Activated T-helper 17 cell treated with anti-CD3 and anti-CD28 coated beads, Interleukin-2, amount 50 U/mL, for 72 hours (primary cell): ENCODE measurements around the gene CENPF. TPM values are rescaled to one million over a fixed set of nuclear protein-coding genes. Genes with fewer than 3 reads are reported as not detected.

ENCODE experiments used
- ATAC-seq: fragments of 150-1000 bp; cut with Tn5 transposase; replicated peaks from 2 replicates; pipeline ENCODE4 v1.10.0; 2021; ENCODE audit warnings: mild to moderate bottlenecking, moderate library complexity
- H3K27ac Mint-ChIP-seq: one replicate; pipeline ENCODE4 v1.8.0; 2022; ENCODE audit warnings: mixed read lengths
- H3K27me3 Mint-ChIP-seq: one replicate; pipeline ENCODE4 v1.8.0; 2022; ENCODE audit warnings: mixed read lengths
- H3K36me3 Mint-ChIP-seq: one replicate; pipeline ENCODE4 v1.8.0; 2022; ENCODE audit warnings: low read depth, mild to moderate bottlenecking, mixed read lengths
- H3K4me1 Mint-ChIP-seq: one replicate; pipeline ENCODE4 v1.8.0; 2022; ENCODE audit warnings: mixed read lengths
- H3K4me3 Mint-ChIP-seq: one replicate; pipeline ENCODE4 v1.8.0; 2022; ENCODE audit warnings: mild to moderate bottlenecking, mixed read lengths
- H3K9me3 Mint-ChIP-seq: one replicate; pipeline ENCODE4 v1.8.0; 2022; ENCODE audit warnings: mixed read lengths
- total RNA-seq, 2 donors: library from RNA; stranded (reverse); gene quantifications; one replicate each; pipeline ENCODE4 v1.2.3, GENCODE V29; 2022

CENPF gene
- 10 to 100 TPM; 69.7 to 79.4 TPM for total RNA-seq

DNA sequence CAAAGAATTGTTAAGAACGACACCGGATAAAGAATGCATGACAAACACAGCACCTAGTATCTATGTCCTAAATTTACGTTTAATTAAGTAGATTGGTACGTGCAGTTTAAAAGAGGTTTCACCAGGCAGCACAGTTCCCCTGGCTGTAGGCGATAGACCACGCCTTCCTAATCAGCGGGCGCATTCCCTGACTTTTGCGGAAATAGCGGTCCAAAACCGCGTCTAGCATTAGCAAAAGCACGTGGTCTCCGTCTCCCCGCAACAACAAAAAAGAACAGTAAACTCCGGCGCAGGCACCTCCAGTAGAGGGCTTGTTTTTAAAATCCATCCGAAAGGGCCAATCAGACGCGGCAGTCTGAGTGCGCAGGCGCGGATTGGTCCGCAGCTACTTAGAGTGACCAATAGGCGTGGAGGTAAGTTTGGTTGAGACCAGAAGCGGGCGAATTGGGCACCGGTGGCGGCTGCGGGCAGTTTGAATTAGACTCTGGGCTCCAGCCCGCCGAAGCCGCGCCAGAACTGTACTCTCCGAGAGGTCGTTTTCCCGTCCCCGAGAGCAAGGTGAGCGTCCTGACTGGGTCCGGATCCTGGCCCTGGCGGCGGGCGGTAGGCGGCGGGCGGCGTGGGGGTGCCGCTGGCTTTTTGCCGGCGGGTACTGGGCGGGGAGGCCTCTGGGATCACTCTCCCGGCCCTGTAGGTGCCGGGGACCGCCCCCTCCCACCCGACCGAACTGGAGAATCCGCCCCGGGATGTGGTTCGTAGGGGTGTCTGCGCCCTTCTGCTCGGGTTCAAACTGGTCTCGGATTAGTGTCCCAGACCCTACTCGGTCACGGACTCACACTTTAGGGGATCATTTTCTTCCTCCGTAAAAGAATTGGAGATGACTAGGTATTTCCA, at the start of gene CENPF:
Gene CENPF, plus strand, starts transcription at position 432 of the 894 bp plus-strand sequence. CDS start 10,560 bp downstream, outside the sequence.
- Mint-ChIP-seq H3K36me3 (peaks cover 5% of the 10 kb centered on the region), H3K4me1 (peaks cover 7% of the 10 kb centered on the region), H3K27ac (peak within 1 kb of the TSS; percentile 62), H3K4me3 (peak within 1 kb of the TSS; percentile 74), H3K27me3 (no peaks in the 10 kb centered on the region), H3K9me3 (no peaks in the 10 kb centered on the region)
- peak; percentile 97 for ATAC-seq

DNA sequence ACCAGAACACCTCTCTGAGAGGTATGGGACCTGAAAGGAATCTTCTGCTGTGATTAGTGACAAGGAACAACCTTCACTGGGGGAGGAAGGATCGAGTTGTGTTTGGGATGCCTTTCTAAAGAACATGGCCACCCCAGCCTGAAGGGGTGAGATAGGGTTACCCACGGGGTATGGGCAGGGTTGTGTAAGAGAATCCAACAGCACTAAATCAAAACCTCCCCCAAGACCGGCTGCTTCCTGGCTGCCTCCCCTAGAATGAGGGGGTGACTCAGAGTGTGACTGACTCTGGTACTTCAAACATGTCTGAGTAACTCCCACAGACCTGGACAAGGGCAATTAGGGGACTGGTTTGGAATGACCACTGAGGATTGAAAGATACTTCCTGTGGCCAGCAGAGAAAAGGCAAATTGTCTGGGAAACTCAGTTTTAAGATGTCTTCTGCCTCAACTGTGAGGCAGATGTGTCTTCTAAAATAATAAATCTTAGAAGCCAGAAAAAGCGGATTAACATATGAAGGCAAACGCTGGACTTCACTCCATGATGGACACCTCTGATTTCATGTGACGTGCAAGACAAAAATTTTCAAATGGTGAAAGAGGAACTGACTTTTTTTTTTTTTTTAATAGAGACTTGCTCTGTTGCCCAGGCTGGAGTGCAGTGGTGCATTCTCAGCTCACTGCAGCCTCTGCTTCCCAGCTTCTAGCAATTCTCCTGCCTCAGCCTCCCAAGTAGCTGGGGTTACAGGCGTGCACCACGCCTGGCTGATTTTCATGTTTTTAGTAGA, 44.9 kb upstream of the CENPF start:
- ATAC-seq, result no peak
- H3K36me3 Mint-ChIP-seq, result no peaks in the 10 kb centered on the region
- no peaks in the 10 kb centered on the region for H3K4me1 Mint-ChIP-seq
- H3K27ac Mint-ChIP-seq, result no peak overlapping the region
- H3K4me3 Mint-ChIP-seq, result no peak overlapping the region
- peaks cover 43% of the 10 kb centered on the region for H3K27me3 Mint-ChIP-seq
- H3K9me3 Mint-ChIP-seq, result no peaks in the 10 kb centered on the region

DNA sequence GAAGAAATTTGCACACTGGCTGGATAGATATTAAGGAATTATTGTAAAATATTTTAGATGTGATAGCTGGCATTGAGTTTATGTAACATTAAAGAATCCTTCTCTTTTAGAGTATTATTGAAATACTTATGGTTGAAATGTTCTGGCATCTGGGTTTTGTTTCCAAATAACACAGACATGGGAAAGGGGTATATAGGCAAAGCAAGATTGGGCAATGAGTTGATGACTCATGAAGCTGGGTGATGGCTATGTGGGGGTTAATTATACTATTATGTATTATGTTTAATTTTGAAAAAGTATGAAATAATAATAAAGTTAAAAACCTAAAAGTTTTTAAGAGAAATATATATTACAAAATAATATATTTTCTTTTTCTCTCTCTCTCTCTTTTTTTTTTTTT, 39.1 kb upstream of the CENPF start:
- no peaks in the 10 kb centered on the region for H3K4me1 Mint-ChIP-seq
- no peak for ATAC-seq
- H3K36me3 Mint-ChIP-seq, result no peaks in the 10 kb centered on the region
- no peaks in the 10 kb centered on the region for H3K9me3 Mint-ChIP-seq
- no peak overlapping the region for H3K27ac Mint-ChIP-seq
- H3K4me3 Mint-ChIP-seq, result no peak overlapping the region
- peaks cover 23% of the 10 kb centered on the region for H3K27me3 Mint-ChIP-seq

DNA sequence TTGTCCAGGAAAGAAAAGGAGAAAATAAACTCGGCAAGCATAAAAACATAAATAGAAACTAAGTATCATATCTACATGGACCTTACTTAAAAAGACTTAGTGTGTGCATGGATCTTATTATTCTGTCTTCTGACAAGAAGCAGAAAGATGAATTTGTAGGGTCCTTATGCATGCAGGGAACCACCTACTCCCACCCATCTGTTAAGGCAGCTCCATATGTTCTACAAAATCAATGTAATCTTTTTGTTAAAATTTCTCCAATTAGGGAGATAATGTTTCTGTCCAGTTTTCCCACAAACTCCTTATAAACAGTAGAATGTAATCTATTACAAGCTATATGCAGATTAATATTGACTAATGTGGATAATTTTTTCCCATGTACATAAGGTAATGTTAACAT, 37.7 kb upstream of the CENPF start:
- Mint-ChIP-seq H3K4me3 (no peak overlapping the region), H3K4me1 (peaks cover 4% of the 10 kb centered on the region), H3K9me3 (no peaks in the 10 kb centered on the region), H3K27me3 (peaks cover 22% of the 10 kb centered on the region), H3K36me3 (no peaks in the 10 kb centered on the region), H3K27ac (no peak overlapping the region)
- no peak for ATAC-seq

DNA sequence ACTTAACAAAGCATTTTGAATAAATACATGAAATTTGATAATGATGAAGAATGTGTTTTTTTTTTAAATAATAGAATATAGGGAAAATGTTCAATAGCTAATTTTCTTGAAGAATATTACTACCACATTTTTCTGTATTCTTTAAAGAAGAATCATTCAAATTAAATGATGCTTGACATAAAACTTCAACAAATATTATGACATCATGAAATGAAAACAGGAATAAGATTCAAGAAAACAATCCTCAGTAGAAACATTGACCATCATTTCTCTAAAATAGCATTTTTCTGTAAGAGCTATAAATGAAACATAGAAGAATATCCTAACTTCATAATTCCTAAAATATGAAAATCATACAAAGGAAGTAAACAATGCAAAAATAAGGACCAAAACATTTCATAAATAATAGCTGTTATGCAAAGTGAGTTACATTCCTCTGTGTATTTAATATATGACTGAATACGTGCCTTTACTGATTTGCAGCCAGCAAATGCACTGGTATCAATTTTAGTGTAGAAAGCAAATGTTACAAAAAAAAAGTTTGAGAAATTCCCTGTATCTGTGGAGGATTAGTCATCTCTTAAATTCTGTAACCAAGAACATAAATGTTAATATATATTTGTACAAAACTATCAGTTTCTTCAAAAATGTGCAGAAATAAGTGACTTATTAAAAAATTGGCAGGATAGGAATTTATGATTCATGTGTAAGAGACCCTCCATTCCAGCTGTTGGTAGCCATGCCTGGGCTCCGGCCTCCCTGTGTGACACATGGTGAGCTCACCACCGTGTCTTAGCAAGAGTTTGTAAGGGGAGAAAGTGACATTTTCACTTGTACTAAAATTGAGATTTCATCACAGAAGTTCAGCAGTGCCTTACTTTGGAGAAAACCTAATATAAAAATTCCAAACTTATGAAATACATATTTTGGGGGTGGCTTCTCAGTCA, 36.6 kb upstream of the CENPF start:
- Mint-ChIP-seq H3K9me3 (no peaks in the 10 kb centered on the region), H3K4me1 (peaks cover 4% of the 10 kb centered on the region), H3K36me3 (no peaks in the 10 kb centered on the region), H3K27me3 (peaks cover 17% of the 10 kb centered on the region), H3K4me3 (no peak overlapping the region), H3K27ac (no peak overlapping the region)
- peak; percentile 68 for ATAC-seq

- H3K27ac Mint-ChIP-seq, result no peak overlapping the region
- no peak for ATAC-seq
- no peak overlapping the region for H3K4me3 Mint-ChIP-seq
- H3K4me1 Mint-ChIP-seq, result peaks cover 4% of the 10 kb centered on the region
- H3K27me3 Mint-ChIP-seq, result peaks cover 11% of the 10 kb centered on the region
- H3K9me3 Mint-ChIP-seq, result no peaks in the 10 kb centered on the region
- no peaks in the 10 kb centered on the region for H3K36me3 Mint-ChIP-seq
Observed at GRCh38 chr1:214567481-214567980, 35.5 kb upstream of the CENPF start.

DNA sequence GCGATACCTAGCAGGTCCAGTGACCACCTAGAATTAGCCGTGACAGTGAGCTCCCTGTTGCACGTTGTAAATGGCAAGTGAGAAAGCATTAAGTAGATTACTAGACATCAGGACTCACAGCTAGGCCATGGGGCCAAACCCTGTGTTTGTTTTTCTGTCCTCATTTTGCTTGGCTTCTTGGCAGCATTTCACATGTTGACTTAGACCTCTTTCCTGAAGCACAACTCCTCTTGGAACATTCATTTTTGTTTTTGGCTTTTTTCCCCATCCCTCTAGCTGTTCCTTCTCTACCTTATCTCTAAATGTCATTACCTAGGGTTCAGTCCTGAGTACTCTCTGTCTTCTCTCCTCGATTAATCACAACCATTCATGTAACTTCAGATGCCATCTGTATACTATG, 34.7 kb upstream of the CENPF start:
- H3K36me3 Mint-ChIP-seq, result no peaks in the 10 kb centered on the region
- no peaks in the 10 kb centered on the region for H3K9me3 Mint-ChIP-seq
- ATAC-seq, result no peak
- H3K4me3 Mint-ChIP-seq, result no peak overlapping the region
- peaks cover 4% of the 10 kb centered on the region for H3K4me1 Mint-ChIP-seq
- peaks cover 11% of the 10 kb centered on the region for H3K27me3 Mint-ChIP-seq
- no peak overlapping the region for H3K27ac Mint-ChIP-seq

- Mint-ChIP-seq H3K4me3 (no peak overlapping the region), H3K4me1 (peaks cover 4% of the 10 kb centered on the region), H3K27me3 (peaks cover 11% of the 10 kb centered on the region), H3K9me3 (no peaks in the 10 kb centered on the region), H3K36me3 (no peaks in the 10 kb centered on the region), H3K27ac (no peak overlapping the region)
- ATAC-seq, result no peak
Observed at GRCh38 chr1:214569357-214570004, 33.5 kb upstream of the CENPF start.

GRCh38 chr1:214570442-214570841, 32.6 kb upstream of the CENPF start:
- no peak for ATAC-seq
- H3K27ac Mint-ChIP-seq, result no peak overlapping the region
- no peak overlapping the region for H3K4me3 Mint-ChIP-seq
- peaks cover 11% of the 10 kb centered on the region for H3K27me3 Mint-ChIP-seq
- peaks cover 4% of the 10 kb centered on the region for H3K4me1 Mint-ChIP-seq
- H3K9me3 Mint-ChIP-seq, result no peaks in the 10 kb centered on the region
- H3K36me3 Mint-ChIP-seq, result no peaks in the 10 kb centered on the region

GRCh38 chr1:214571281-214571680, 31.7 kb upstream of the CENPF start:
- ATAC-seq, result no peak
- Mint-ChIP-seq H3K9me3 (peaks cover 5% of the 10 kb centered on the region), H3K36me3 (no peaks in the 10 kb centered on the region), H3K27ac (no peak overlapping the region), H3K27me3 (peaks cover 11% of the 10 kb centered on the region), H3K4me1 (peaks cover 4% of the 10 kb centered on the region), H3K4me3 (no peak overlapping the region)

- no peak overlapping the region for H3K4me3 Mint-ChIP-seq
- peaks cover 10% of the 10 kb centered on the region for H3K27me3 Mint-ChIP-seq
- no peaks in the 10 kb centered on the region for H3K36me3 Mint-ChIP-seq
- H3K9me3 Mint-ChIP-seq, result peaks cover 9% of the 10 kb centered on the region
- H3K4me1 Mint-ChIP-seq, result peaks cover 4% of the 10 kb centered on the region
- no peak overlapping the region for H3K27ac Mint-ChIP-seq
- ATAC-seq, result no peak
Observed at GRCh38 chr1:214573386-214574318, 29.3 kb upstream of the CENPF start.

GRCh38 chr1:214574598-214575411, 28.2 kb upstream of the CENPF start:
- no peaks in the 10 kb centered on the region for H3K4me1 Mint-ChIP-seq
- H3K27ac Mint-ChIP-seq, result no peak overlapping the region
- H3K9me3 Mint-ChIP-seq, result peaks cover 9% of the 10 kb centered on the region
- ATAC-seq, result no peak
- peaks cover 2% of the 10 kb centered on the region for H3K27me3 Mint-ChIP-seq
- H3K36me3 Mint-ChIP-seq, result no peaks in the 10 kb centered on the region
- no peak overlapping the region for H3K4me3 Mint-ChIP-seq
